ENCODE results near the gene SBK2. TPM values are rescaled to one million over a fixed set of nuclear protein-coding genes. Genes with fewer than 3 reads are reported as not detected.

The SBK2 gene
- total RNA-seq, 4 donors from 2014 or later = 1.5 to 3.0 (median 1.6) TPM; not detected in 1

GRCh38 chr19:55538132-55538531, 1.2 kb upstream of the SBK2 start:
- in situ Hi-C loops (cut with MboI; ENCODE audit: low sequenced_read_pairs in 4 of 4) (no loop called here), intact Hi-C loops (cut with DNase I; ENCODE audit: low total_unique reads) (no loop called here)
- Histone ChIP-seq H3K36me3 (no peaks in the 10 kb centered on the region), H3K27me3 (no peaks in the 10 kb centered on the region), H3K4me1 (peaks cover 0 to 9% of the 10 kb centered on the region in 2 donors), H3K9me3 (no peaks in the 10 kb centered on the region), H3K27ac (no peak overlapping the region), H3K4me3 (no peak overlapping the region)
- no peak for TF ChIP-seq CTCF (IDR thresholded peaks at IDR 0.05 in 4 of 5, conservative IDR thresholded peaks at IDR 0.05 in 1 of 5)
- TF ChIP-seq POLR2A (IDR thresholded peaks at IDR 0.05) = no peak
- DNase-seq = no peak
- ATAC-seq = no peak

- in situ Hi-C loops (cut with MboI; ENCODE audit: low sequenced_read_pairs in 4 of 4) = no loop called here
- H3K36me3 ChIP-seq = no peaks in the 10 kb centered on the region
- intact Hi-C loops (cut with DNase I; ENCODE audit: low total_unique reads) = no loop called here
- H3K4me3 ChIP-seq = no peak overlapping the region
- H3K27me3 ChIP-seq = no peaks in the 10 kb centered on the region
- no peak for TF ChIP-seq POLR2A (IDR thresholded peaks at IDR 0.05)
- no peak for TF ChIP-seq CTCF (IDR thresholded peaks at IDR 0.05 in 4 of 5, conservative IDR thresholded peaks at IDR 0.05 in 1 of 5)
- H3K4me1 ChIP-seq = peaks cover 0 to 9% of the 10 kb centered on the region in 2 donors
- H3K27ac ChIP-seq = no peak overlapping the region
- no peak for DNase-seq
- H3K9me3 ChIP-seq = no peaks in the 10 kb centered on the region
- ATAC-seq = no peak
These were observed 793 bp upstream of the SBK2 start for GRCh38 chr19:55537741-55538111.

- DNase-seq = no peak
- TF ChIP-seq CTCF (IDR thresholded peaks at IDR 0.05 in 4 of 5, conservative IDR thresholded peaks at IDR 0.05 in 1 of 5) (no peak), POLR2A (IDR thresholded peaks at IDR 0.05) (no peak)
- intact Hi-C loops (cut with DNase I; ENCODE audit: low total_unique reads) = no loop called here
These were observed 567 bp downstream of the SBK2 start for GRCh38 chr19:55536366-55536765.

GRCh38 chr19:55535965-55536350, 975 bp downstream of the SBK2 start:
- no peaks in the 10 kb centered on the region for H3K36me3 ChIP-seq
- H3K4me1 ChIP-seq = peaks cover 0 to 8% of the 10 kb centered on the region in 2 donors
- H3K27me3 ChIP-seq = no peaks in the 10 kb centered on the region
- no peaks in the 10 kb centered on the region for H3K9me3 ChIP-seq
- no peak overlapping the region for H3K4me3 ChIP-seq
- TF ChIP-seq POLR2A (IDR thresholded peaks at IDR 0.05) (no peak), CTCF (IDR thresholded peaks at IDR 0.05 in 4 of 5, conservative IDR thresholded peaks at IDR 0.05 in 1 of 5) (no peak)
- no peak overlapping the region for H3K27ac ChIP-seq
- ATAC-seq (no peak), DNase-seq (no peak)
- in situ Hi-C loops (cut with MboI; ENCODE audit: low sequenced_read_pairs in 4 of 4) = no loop called here
- intact Hi-C loops (cut with DNase I; ENCODE audit: low total_unique reads) = no loop called here

More at GRCh38 chr19:55536366-55536765, 567 bp downstream of the SBK2 start:
- ATAC-seq = no peak
- peaks cover 0 to 9% of the 10 kb centered on the region in 2 donors for H3K4me1 ChIP-seq
- no peaks in the 10 kb centered on the region for H3K9me3 ChIP-seq
- in situ Hi-C loops (cut with MboI; ENCODE audit: low sequenced_read_pairs in 4 of 4) = no loop called here
- H3K27me3 ChIP-seq = no peaks in the 10 kb centered on the region
- H3K27ac ChIP-seq = no peak overlapping the region
- no peaks in the 10 kb centered on the region for H3K36me3 ChIP-seq
- no peak overlapping the region for H3K4me3 ChIP-seq

Data from gastrocnemius medialis (tissue), 4 donors.